Activated gamma-delta T cell treated with anti-CD3 and anti-CD28 coated beads, Interleukin-2, amount 50 U/mL, for 16 hours (primary cell): ENCODE results near the gene ZNF579.
"Not testable (repeated sequence)": the region's sequence is repeated elsewhere in the genome, so short reads cannot be mapped to it uniquely, and the experiment has no call there.

Experiments used
- DNase-seq: peaks from one replicate; pipeline ENCODE4 v3.0.0-alpha.2; 2020; ENCODE audit warnings: low read depth

Gene ZNF579

DNA sequence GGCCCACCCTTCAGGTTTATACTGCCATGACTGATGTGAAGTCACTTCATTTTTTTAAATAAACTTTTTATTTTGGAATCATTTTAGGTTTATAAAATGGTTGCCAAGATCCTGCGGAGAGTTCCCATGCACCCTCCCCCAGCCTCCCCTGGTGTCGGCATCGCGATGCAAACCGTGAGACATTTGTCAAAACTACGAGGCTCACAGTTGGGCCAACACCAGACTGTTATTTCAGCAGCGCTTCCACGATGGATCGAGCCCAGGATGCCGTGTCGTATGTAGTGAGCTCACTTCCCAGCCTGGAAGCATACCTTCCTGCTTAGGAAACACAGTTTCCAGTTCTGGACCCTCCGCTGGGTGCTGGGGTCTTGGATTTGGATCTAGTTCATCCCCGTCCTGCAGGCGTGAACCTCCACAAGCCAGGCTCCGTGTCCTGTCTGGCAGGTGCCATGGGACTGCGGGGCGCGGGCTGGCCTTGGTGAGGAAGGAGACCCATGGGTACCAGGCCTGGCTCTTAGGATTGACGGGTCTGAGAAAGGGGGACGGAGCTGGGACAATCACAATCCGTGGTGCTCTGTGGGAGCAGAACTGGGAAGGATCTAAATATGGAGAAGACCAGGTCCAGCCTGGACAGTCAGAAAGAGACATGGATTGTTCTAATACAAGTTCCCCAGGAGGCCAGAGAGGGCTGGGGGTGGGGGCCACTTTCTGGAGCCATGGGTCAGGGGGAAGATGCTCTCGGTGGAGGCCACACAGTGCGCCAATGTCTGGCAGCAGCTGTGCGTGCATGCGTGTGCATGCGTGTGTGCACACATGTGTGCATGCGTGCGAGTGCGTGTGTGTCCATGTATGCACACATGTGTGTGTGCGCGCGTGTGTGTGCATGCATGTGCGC is 41.3 kb downstream of the ZNF579 start:
- DNase-seq, result no peak

DNA sequence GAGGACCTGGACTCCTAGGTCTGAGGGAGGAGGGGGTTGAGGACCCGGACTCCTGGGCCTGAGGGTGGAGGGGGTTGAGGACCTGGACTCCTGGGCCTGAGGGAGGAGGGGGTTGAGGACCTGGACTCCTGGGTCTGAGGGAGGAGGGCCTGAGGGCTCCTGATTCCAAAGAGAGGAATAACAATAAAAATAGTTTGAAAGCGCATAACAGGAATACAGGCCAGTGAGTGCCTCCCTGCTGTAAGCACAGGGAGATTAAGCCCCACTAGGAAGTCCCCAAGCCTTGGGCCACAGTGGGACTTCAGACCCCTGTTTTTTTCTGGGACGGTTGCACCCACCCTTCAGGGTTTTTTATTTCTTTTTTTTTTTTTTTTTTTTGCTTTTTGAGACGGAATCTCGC is 42.5 kb downstream of the ZNF579 start:
- no peak for DNase-seq

DNA sequence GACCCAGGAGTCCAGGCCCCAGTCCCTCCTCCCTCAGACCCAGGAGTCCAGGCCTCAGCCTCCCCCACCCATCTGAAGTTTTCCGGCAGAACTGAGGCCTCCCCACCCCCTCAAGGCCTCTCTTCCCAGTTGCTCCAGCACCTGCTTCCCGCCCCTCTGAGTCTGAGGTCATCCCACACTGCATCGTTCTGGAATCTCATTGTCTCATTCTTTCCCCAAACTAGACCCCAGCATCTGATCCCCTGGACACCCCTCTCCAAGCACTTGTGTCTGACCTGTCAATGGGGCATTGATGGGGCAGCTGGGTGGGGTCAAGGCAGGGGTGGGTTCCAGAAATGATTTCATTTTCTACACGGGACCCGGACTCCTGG is 42.9 kb downstream of the ZNF579 start:
- DNase-seq, result no peak

DNA sequence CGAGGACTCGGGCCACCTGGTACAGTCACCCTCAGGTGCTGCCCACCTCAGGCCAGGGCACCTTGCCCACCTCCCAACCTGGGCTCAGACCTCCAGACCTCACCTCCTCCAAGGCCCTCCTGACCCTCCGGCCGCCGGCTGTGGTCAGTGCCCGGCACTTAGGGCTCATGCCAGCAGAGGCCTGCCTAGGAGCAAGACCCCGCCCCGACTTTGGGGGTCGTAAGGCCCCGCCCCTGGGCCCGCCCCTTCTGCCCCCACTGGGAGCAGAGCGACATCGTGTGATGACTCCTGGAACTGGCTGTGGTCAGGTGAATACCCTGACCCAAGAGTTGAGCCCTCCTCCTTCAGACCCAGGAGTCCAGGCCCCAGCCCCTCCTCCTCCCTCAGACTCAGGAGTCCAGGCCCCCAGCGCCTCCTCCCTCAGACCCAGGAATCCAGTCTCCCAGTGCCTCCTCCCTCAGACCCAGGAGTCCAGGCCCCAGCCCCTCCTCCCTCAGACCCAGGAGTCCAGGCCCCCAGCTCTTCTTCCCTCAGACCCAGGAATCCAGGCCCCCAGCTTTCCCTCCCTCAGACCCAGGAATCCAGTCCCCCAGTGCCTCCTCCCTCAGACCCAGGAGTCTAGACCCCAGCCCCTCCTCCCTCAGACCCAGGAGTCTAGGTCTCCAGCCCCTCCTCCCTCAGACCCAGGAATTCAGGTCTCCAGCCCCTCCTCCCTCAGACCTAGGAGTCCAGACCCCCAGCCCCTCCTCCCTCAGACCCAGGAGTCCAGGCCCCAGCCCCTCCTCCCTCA is 43.5 kb downstream of the ZNF579 start, which contains the start of gene SBK2:
SBK2 (minus strand) TSS at position 183 of the 790 bp plus-strand sequence. CDS start 839 bp downstream, outside the sequence.
- no peak for DNase-seq

DNA sequence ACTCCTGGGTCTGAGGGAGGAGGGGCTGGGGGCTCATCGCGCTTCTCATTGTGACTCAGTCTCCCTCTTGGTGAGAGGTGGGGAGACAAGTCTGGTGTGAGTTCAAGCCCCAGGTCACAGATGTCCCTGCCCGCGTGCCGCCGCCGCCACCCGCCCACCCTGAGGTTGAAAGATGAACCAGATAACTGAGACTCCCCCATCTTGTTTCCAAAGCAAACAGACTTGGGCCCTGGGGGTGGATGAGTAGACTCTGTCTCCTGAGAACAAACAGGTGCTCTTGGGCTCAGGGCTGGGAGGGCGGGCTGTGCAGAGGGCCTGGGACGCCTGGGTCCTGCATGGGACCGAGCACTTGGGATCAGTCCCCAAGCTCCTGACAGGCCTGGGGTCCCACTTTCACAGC is 44.3 kb downstream of the ZNF579 start:
- DNase-seq, result no peak

DNA sequence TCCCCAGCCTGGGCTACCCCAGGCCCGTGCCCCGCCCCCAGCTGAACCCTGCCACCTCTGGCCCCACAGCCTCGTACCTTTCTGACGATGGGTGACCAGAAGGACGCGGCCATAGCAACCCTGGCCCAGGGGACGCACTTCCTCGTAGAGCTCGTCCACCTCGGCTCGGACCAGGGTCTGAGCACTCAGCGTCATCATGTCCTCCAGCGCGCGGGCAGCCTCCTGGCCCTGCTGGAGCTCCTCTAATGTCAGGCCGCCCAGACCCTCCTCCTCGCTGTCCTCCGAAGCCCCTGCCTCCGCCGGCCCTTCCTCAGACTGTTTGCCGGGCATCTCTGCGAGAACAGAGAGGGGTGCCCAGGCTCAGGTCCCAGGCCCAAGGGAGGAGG is 44.7 kb downstream of the ZNF579 start:
- no peak for DNase-seq

DNA sequence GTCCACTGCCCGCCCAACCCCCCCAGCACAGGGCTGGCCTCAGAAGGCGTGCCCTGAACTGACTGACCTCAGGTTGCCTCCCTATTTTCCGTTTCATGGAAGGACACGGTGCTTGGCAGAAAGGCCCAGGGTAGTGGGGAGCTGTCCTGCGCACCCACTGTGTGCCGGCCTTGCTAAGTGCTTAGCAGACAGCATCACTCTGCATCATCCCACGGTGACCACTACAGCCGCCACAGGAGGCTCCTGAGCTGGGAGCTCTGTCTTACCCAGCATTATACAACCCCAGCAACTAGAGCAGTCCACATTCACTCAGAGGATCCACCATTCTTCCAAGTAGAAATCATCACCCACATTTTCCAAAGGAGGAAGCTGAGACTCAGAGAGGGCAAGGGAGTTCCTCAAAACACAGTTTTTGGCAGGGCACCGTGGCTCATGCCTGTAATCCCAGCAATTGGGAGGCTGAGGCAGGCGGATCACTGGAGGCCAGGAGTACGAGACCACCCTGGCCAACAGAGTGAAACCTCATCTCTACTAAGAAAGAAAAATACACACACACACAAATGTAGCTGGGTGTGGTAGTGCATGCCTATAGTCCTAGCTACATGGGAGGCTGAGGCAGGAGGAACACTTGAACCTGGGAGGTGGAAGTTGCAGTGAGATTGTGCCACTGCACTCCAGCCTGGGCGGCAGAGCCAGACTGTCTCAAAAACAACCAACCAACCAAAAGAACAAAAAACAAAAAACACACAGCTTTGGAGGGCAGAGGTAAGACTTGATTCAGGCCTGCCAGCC is 45.3 kb downstream of the ZNF579 start:
- DNase-seq, result no peak

DNA sequence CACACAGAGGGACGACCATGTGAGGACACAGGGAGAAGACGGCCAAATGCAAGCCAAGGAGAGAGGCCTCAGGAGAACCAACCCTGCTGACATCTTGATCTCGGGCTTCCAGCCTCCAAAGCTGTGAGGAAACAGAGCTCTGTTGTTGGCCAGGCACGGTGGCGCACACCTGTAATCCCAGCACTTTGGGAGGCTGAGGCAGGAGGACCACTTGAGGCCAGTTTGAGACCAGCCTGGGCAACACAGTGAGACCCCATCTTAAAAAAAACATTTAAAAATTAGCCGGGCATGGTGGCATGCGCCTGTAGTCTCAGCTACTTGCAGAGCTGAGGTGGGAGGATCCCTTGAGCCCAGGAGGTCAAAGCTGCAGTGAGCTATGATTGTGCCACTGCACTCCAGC is 46.4 kb downstream of the ZNF579 start:
- not testable (repeated sequence) for DNase-seq

DNA sequence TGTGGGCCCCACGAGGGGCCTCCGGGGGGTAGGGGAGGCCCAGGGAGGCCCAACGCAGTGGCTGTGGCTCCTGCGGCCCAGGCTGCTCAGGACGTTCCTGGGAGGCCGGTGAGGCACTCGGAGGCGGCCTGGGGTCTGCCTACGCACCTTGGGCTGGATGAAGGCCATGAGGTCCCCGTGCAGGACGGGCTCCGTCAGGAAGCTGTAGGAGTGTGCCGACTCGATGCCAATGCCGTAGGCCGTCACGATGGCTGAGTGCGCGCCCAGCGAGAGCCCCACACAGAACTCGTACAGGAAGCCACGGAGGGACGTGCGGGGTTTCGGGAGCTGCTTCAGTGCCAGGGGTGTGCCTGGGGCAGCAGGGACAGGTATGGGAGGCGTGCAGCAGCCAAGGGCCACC is 49.7 kb downstream of the ZNF579 start:
- DNase-seq, result no peak

DNA sequence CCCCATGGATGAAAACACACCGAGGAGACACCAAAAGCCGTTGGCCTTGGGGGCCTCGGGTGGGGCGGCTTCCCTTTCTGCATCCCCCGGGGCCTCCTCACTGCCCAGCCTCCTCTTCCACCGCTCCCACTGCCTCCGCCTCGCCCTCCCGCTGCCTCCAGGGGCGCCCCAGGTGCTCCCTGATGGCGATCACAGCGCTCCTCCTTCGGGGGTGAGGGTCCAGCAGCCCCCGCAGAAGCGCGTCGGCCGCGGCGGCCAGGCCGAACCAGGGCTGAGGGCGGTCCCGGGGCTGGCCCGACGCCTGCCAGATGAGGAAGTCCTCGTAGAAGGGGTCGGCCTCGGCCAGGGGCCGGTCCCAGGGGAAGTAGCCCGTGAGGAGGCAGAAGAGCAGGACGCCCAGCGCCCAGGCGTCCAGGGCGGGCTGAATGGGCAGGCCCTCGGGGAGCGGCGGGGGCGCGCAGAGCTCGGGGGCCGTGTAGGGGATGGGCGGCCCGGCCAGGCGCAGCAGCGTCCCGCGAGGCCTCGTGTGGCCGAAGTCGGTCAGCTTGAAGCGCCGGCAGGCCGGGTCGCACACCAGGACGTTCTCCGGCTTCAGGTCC is 50.9 kb downstream of the ZNF579 start:
- no peak for DNase-seq

DNA sequence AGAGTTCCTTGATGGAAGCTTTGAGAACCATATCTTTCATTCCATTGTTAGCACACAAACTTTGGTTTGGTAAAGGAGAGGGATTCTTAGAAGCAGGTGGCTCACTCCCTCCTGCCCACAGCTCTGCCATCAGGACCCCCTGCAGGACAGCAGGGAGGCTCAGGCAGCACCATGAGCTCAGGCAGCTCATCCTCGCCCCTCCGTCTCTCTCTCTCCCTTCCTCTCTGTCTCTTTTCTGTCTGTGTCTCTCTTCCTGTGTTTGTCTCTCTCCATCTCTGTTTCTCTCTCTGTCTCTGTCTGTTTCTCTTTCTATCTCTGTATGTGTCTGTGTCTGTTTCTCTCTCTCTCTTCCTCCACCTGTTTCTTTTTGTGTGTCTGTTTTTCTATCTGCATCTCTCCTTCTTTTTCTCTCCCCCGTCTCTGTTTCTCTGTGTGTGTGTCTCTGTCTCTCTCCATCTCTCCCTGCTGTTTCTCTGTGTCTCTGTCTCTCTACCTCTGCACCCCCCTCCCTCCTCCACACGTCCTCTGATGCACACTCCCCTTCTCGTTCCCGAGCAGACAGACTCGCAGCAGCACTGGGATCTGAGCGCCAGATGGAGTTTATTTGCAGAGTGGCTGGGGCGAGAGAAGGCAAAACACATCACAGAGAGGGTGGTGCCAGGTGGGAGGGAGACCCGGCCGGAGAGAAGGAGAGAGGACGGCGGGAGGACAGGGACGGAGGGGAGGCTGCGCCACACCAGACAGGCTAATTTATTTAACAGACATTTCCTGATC is 52.4 kb downstream of the ZNF579 start:
- DNase-seq, result no peak

DNA sequence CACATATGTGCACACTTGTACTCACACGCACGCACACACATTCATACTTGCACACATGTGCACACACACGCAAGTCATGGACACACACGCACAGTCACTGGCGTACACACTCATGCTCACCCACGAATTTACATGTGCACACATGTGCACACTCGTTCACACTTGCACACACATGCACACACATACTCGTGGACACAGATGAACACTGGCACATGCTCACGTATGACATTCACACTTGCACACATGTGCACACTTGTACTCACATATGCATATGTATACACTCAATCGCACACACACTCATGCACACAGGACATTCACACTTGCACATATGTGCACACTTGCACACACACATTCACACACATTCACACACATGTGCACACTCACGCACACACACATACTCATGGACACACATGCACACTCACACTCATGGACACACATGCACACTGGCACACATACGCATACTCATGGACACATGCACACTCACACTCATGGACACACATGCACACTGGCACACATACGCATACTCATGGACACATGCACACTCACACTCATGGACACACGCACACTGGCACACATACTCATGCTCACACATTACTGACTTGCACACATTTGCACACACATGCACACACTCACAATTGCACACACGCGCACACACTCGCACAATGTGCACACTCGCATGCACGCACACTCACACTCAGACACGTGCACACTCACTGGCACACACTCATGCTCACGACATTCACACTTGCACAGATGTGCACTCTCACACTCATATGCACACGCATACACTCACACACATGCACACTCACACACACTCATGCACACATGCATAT is 53.2 kb downstream of the ZNF579 start:
- no peak for DNase-seq
